Keratinocyte (primary cell): ENCODE data around the gene NDUFS2.

Source experiments
- EZH2 ChIP-seq: IDR thresholded peaks from one replicate; pipeline ENCODE4 v1.6.1; 2012; ENCODE audit warnings: inconsistent platforms, mild to moderate bottlenecking, low read length, moderate library complexity
- TF ChIP-seq, protein P1 (sequence below), 3 experiments: IDR thresholded peaks in 1 of 3; conservative IDR thresholded peaks in 1 of 3; optimal IDR thresholded peaks in 1 of 3; 2 replicates in 2 of 3; 3 replicates in 1 of 3; pipeline versions ENCODE3 to v1.5.1; 2011; ENCODE audit warnings: low read length in 3 of 3, mild to moderate bottlenecking in 3 of 3, moderate library complexity in 2 of 3, control low read depth in 1 of 3, inconsistent platforms in 1 of 3; ENCODE audit not compliant: insufficient read depth in 2 of 3; ENCODE audit errors: extremely low read depth in 1 of 3

- TF ChIP-seq, protein P1, sequence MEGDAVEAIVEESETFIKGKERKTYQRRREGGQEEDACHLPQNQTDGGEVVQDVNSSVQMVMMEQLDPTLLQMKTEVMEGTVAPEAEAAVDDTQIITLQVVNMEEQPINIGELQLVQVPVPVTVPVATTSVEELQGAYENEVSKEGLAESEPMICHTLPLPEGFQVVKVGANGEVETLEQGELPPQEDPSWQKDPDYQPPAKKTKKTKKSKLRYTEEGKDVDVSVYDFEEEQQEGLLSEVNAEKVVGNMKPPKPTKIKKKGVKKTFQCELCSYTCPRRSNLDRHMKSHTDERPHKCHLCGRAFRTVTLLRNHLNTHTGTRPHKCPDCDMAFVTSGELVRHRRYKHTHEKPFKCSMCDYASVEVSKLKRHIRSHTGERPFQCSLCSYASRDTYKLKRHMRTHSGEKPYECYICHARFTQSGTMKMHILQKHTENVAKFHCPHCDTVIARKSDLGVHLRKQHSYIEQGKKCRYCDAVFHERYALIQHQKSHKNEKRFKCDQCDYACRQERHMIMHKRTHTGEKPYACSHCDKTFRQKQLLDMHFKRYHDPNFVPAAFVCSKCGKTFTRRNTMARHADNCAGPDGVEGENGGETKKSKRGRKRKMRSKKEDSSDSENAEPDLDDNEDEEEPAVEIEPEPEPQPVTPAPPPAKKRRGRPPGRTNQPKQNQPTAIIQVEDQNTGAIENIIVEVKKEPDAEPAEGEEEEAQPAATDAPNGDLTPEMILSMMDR (optimal IDR thresholded peaks at IDR 0.05 in 1 of 3, IDR thresholded peaks at IDR 0.05 in 1 of 3, conservative IDR thresholded peaks at IDR 0.05 in 1 of 3; ENCODE audit: extremely low read depth in 1 of 3, insufficient read depth in 2 of 3, low read length in 3 of 3), result no peak
- TF ChIP-seq EZH2, result no peak
Measured at GRCh38 chr1:161222175-161223019, 20.2 kb downstream of the NDUFS2 start.
